ENCODE measurements around the gene CD302.
"Not testable (repeated sequence)": the region's sequence is repeated elsewhere in the genome, so short reads cannot be mapped to it uniquely, and the experiment has no call there.

Gene CD302

GRCh38 chr2:159755014-159755413, 43.0 kb downstream of the CD302 start:
- H3K27me3 ChIP-seq (ENCODE audit: control insufficient read depth in 1 of 2, insufficient read depth in 2 of 2, low read length in 2 of 2), result no peaks in the 10 kb centered on the region
- no peak overlapping the region for H3K9ac ChIP-seq (ENCODE audit: low read length in 2 of 2)
- H3K4me1 ChIP-seq (ENCODE audit: control insufficient read depth, insufficient read depth, low read length), result no peaks in the 10 kb centered on the region
- H3K27ac ChIP-seq (ENCODE audit: low read length), result no peak overlapping the region
- peaks cover 3 to 22% of the 10 kb centered on the region in 2 donors for H3K36me3 ChIP-seq (ENCODE audit: control insufficient read depth in 2 of 2, insufficient read depth in 2 of 2, low read length in 2 of 2)
- no peaks in the 10 kb centered on the region for H3K9me3 ChIP-seq (ENCODE audit: control insufficient read depth in 2 of 2, low read length in 2 of 2)
- H3K4me3 ChIP-seq (ENCODE audit: low read length in 2 of 2), result no peak overlapping the region

- Histone ChIP-seq H3K4me3 (ENCODE audit: low read length in 2 of 2) (no peak overlapping the region), H3K36me3 (ENCODE audit: control insufficient read depth in 2 of 2, insufficient read depth in 2 of 2, low read length in 2 of 2) (peaks cover 2 to 22% of the 10 kb centered on the region in 2 donors), H3K9me3 (ENCODE audit: control insufficient read depth in 2 of 2, low read length in 2 of 2) (no peaks in the 10 kb centered on the region), H3K9ac (ENCODE audit: low read length in 2 of 2) (no peak overlapping the region), H3K27me3 (ENCODE audit: control insufficient read depth in 1 of 2, insufficient read depth in 2 of 2, low read length in 2 of 2) (no peaks in the 10 kb centered on the region), H3K27ac (ENCODE audit: low read length) (no peak overlapping the region), H3K4me1 (ENCODE audit: control insufficient read depth, insufficient read depth, low read length) (no peaks in the 10 kb centered on the region)
Observed at GRCh38 chr2:159753797-159754196, 44.2 kb downstream of the CD302 start.

DNA sequence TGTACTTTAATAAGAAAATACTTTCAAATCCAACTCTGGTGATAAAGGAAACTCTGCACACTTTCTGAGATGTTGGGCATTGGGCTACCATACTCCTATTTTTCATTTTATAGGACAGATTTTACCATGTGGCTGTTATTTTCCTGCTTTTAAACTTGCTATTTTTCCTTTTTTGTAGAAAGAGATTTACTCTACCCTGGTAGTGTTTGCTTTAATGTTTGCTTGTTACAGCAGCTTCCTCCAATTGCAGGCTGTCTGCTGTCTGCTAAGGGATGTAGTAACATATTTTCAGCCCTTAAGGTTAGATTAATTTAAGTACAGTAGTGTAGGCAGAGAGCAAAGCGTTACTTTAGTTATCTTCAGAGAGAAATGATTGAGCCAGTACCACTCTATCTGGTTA, 47.1 kb downstream of the CD302 start:
- H3K36me3 ChIP-seq (ENCODE audit: control insufficient read depth in 2 of 2, insufficient read depth in 2 of 2, low read length in 2 of 2), result peaks cover 9 to 36% of the 10 kb centered on the region in 2 donors
- no peaks in the 10 kb centered on the region for H3K4me1 ChIP-seq (ENCODE audit: control insufficient read depth, insufficient read depth, low read length)
- no peak overlapping the region for H3K27ac ChIP-seq (ENCODE audit: low read length)
- no peaks in the 10 kb centered on the region for H3K27me3 ChIP-seq (ENCODE audit: control insufficient read depth in 1 of 2, insufficient read depth in 2 of 2, low read length in 2 of 2)
- H3K9me3 ChIP-seq (ENCODE audit: control insufficient read depth in 2 of 2, low read length in 2 of 2), result no peaks in the 10 kb centered on the region
- H3K4me3 ChIP-seq (ENCODE audit: low read length in 2 of 2), result no peak overlapping the region
- no peak overlapping the region for H3K9ac ChIP-seq (ENCODE audit: low read length in 2 of 2)

- no peak overlapping the region for H3K27ac ChIP-seq (ENCODE audit: low read length)
- no peaks in the 10 kb centered on the region for H3K9me3 ChIP-seq (ENCODE audit: control insufficient read depth in 2 of 2, low read length in 2 of 2)
- no peaks in the 10 kb centered on the region for H3K27me3 ChIP-seq (ENCODE audit: control insufficient read depth in 1 of 2, insufficient read depth in 2 of 2, low read length in 2 of 2)
- no peak overlapping the region for H3K9ac ChIP-seq (ENCODE audit: low read length in 2 of 2)
- H3K36me3 ChIP-seq (ENCODE audit: control insufficient read depth in 2 of 2, insufficient read depth in 2 of 2, low read length in 2 of 2), result peaks cover 15 to 38% of the 10 kb centered on the region in 2 donors
- no peak overlapping the region for H3K4me3 ChIP-seq (ENCODE audit: low read length in 2 of 2)
- no peaks in the 10 kb centered on the region for H3K4me1 ChIP-seq (ENCODE audit: control insufficient read depth, insufficient read depth, low read length)
Observed at GRCh38 chr2:159748089-159748488, 49.9 kb downstream of the CD302 start.

- H3K4me1 ChIP-seq (ENCODE audit: control insufficient read depth, insufficient read depth, low read length); H3K27me3 ChIP-seq (ENCODE audit: control insufficient read depth in 1 of 2, insufficient read depth in 2 of 2, low read length in 2 of 2); H3K27ac ChIP-seq (ENCODE audit: low read length); H3K9ac ChIP-seq (ENCODE audit: low read length in 2 of 2); H3K4me3 ChIP-seq (ENCODE audit: low read length in 2 of 2); H3K9me3 ChIP-seq (ENCODE audit: control insufficient read depth in 2 of 2, low read length in 2 of 2): not testable (repeated sequence)
- peaks cover 15 to 30% of the 10 kb centered on the region in 2 donors for H3K36me3 ChIP-seq (ENCODE audit: control insufficient read depth in 2 of 2, insufficient read depth in 2 of 2, low read length in 2 of 2)
Observed at GRCh38 chr2:159745237-159745636, 52.8 kb downstream of the CD302 start.

DNA sequence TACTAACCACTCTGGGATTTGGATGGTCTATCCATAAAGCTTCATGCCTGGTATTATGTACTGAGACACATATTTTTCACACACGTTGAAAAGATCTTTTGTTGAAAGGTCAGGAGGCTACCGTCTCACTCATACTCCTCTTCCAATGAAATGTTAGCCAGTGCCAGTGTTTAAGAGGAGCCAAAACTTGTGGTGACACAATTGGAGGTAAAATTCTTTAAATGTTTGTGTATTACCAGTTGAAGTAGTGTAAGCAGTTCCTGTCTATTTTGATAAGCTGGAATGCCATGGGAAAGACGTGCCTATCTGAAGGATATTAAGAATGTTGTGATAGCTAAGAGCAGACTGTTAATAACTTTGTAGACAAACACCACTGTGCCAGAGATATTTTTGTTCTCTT, 53.6 kb downstream of the CD302 start:
- H3K27me3 ChIP-seq (ENCODE audit: control insufficient read depth in 1 of 2, insufficient read depth in 2 of 2, low read length in 2 of 2), result no peaks in the 10 kb centered on the region
- peaks cover 15 to 26% of the 10 kb centered on the region in 2 donors for H3K36me3 ChIP-seq (ENCODE audit: control insufficient read depth in 2 of 2, insufficient read depth in 2 of 2, low read length in 2 of 2)
- H3K27ac ChIP-seq (ENCODE audit: low read length), result no peak overlapping the region
- no peak overlapping the region for H3K4me3 ChIP-seq (ENCODE audit: low read length in 2 of 2)
- H3K9ac ChIP-seq (ENCODE audit: low read length in 2 of 2), result no peak overlapping the region
- H3K4me1 ChIP-seq (ENCODE audit: control insufficient read depth, insufficient read depth, low read length), result no peaks in the 10 kb centered on the region
- no peaks in the 10 kb centered on the region for H3K9me3 ChIP-seq (ENCODE audit: control insufficient read depth in 2 of 2, low read length in 2 of 2)

DNA sequence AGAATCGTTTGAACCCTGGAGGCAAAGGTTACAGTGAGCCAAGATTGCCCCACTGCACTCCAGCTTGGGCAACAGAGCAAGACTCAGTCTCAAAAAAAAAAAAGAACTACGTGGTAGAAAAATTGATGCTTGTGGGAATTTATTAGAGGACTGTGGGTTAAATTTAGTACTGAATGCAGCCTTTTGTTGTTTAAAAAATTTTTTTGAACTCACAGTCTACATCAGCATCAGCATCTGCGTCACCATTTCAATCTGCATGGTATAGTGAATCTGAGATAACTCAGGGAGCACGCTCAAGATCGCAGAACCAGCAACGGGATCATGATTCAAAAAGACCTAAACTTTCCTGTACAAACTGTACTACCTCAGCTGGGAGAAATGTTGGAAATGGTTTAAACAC, 55.2 kb downstream of the CD302 start:
- H3K9ac ChIP-seq (ENCODE audit: low read length in 2 of 2), result no peak overlapping the region
- no peaks in the 10 kb centered on the region for H3K27me3 ChIP-seq (ENCODE audit: control insufficient read depth in 1 of 2, insufficient read depth in 2 of 2, low read length in 2 of 2)
- H3K9me3 ChIP-seq (ENCODE audit: control insufficient read depth in 2 of 2, low read length in 2 of 2), result no peaks in the 10 kb centered on the region
- peaks cover 17 to 24% of the 10 kb centered on the region in 2 donors for H3K36me3 ChIP-seq (ENCODE audit: control insufficient read depth in 2 of 2, insufficient read depth in 2 of 2, low read length in 2 of 2)
- no peak overlapping the region for H3K4me3 ChIP-seq (ENCODE audit: low read length in 2 of 2)
- H3K4me1 ChIP-seq (ENCODE audit: control insufficient read depth, insufficient read depth, low read length), result no peaks in the 10 kb centered on the region
- no peak overlapping the region for H3K27ac ChIP-seq (ENCODE audit: low read length)

DNA sequence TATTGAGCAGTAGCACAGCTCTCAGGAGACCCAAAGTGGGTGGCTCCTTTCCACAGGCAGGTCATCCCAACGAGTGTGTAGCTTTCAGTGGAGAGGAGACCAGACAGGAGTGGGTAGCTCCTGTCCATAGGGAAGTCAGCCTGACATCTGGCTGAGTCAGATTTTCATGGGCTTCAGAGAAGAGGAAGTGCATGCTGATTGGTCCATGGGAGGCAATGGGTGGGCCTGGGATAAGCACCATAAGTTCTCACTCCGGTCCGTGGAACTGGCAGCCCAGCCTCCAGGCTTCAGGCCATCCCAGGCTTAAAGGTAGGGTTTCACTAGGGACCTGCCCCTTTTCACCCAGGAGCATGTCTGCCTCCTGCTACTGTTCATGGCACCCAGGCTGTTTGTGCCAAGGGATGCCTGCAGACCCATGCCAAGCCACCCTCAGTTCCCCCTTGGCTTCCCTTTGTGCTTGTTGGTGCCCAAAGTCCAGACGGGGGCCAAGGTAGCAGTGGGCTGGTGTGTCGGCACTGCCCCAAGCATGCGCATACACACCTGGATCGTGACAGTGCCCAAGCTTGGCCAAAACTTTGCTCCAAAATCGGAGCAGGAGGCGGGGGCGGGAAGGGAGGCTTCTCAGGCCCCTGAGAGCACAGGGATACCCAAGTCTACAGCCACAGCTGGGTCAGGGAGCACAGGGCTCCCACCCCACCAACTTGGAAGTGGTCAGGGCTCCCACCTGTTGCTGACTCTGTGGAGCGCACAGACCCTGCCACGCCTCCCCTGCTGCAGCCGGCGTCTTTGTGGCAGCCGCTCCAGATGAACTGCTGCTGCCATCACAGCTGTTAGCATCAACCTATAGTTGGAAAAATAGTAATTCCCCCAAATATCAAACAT, 59.3 kb downstream of the CD302 start:
- Histone ChIP-seq H3K27ac (ENCODE audit: low read length) (no peak overlapping the region), H3K27me3 (ENCODE audit: control insufficient read depth in 1 of 2, insufficient read depth in 2 of 2, low read length in 2 of 2) (no peaks in the 10 kb centered on the region), H3K9ac (ENCODE audit: low read length in 2 of 2) (no peak overlapping the region), H3K36me3 (ENCODE audit: control insufficient read depth in 2 of 2, insufficient read depth in 2 of 2, low read length in 2 of 2) (peaks cover 14 to 18% of the 10 kb centered on the region in 2 donors), H3K4me1 (ENCODE audit: control insufficient read depth, insufficient read depth, low read length) (no peaks in the 10 kb centered on the region), H3K4me3 (ENCODE audit: low read length in 2 of 2) (no peak overlapping the region), H3K9me3 (ENCODE audit: control insufficient read depth in 2 of 2, low read length in 2 of 2) (no peaks in the 10 kb centered on the region)

DNA sequence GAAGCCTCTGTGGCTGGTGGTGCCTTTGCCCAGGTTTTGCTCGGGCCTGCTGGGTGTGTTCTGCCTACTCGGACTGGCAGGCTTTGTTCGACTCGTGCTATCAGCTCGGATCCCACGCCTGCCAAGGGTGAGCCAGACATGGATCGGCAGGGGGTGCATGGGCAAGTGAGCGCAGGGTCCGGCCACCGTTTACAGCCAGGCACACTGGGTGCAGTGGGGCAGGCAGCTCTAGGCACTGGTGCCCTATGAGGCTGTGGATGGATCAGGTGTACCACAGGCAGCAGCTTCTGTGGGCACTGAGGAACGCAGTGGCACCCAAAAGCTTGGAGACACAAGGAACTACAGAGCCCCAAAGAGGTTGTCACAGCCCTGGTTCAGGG, 60.1 kb downstream of the CD302 start:
- H3K9ac ChIP-seq (ENCODE audit: low read length in 2 of 2), result no peak overlapping the region
- no peak overlapping the region for H3K27ac ChIP-seq (ENCODE audit: low read length)
- H3K36me3 ChIP-seq (ENCODE audit: control insufficient read depth in 2 of 2, insufficient read depth in 2 of 2, low read length in 2 of 2), result peaks cover 11 to 16% of the 10 kb centered on the region in 2 donors
- H3K4me1 ChIP-seq (ENCODE audit: control insufficient read depth, insufficient read depth, low read length), result no peaks in the 10 kb centered on the region
- no peaks in the 10 kb centered on the region for H3K27me3 ChIP-seq (ENCODE audit: control insufficient read depth in 1 of 2, insufficient read depth in 2 of 2, low read length in 2 of 2)
- H3K9me3 ChIP-seq (ENCODE audit: control insufficient read depth in 2 of 2, low read length in 2 of 2), result no peaks in the 10 kb centered on the region
- no peak overlapping the region for H3K4me3 ChIP-seq (ENCODE audit: low read length in 2 of 2)

DNA sequence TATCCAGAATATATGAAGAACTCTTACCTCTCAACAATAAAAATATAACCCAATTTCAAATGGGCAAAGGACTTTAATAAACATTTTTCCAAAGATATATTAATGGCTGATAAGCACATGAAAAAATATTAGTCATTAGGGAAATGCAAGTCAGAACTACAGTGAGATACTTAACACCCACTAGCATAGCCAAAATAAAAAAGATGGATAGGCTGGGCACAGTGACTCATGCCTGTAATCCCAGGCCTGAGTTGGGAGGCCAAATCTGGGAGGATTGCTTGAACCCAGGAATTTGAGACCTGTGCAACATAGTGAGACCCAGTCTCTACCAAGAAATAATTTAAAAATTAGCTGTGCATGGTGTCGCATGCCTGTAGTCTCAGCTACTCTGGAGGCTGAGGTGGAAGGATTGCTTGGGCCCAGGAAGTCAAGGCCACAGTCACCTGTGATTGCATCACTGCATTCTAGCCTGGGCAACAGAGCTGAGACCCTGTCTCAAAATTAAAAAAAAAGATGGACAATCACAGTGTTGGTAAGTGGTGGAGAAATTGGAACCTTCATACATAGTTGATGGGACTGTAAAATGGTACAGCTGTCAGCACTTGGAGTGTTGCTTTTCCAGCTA, 60.6 kb downstream of the CD302 start:
- H3K27ac ChIP-seq (ENCODE audit: low read length), result no peak overlapping the region
- H3K27me3 ChIP-seq (ENCODE audit: control insufficient read depth in 1 of 2, insufficient read depth in 2 of 2, low read length in 2 of 2), result no peaks in the 10 kb centered on the region
- no peak overlapping the region for H3K9ac ChIP-seq (ENCODE audit: low read length in 2 of 2)
- H3K9me3 ChIP-seq (ENCODE audit: control insufficient read depth in 2 of 2, low read length in 2 of 2), result no peaks in the 10 kb centered on the region
- H3K36me3 ChIP-seq (ENCODE audit: control insufficient read depth in 2 of 2, insufficient read depth in 2 of 2, low read length in 2 of 2), result peaks cover 10 to 16% of the 10 kb centered on the region in 2 donors
- H3K4me3 ChIP-seq (ENCODE audit: low read length in 2 of 2), result no peak overlapping the region
- no peaks in the 10 kb centered on the region for H3K4me1 ChIP-seq (ENCODE audit: control insufficient read depth, insufficient read depth, low read length)

DNA sequence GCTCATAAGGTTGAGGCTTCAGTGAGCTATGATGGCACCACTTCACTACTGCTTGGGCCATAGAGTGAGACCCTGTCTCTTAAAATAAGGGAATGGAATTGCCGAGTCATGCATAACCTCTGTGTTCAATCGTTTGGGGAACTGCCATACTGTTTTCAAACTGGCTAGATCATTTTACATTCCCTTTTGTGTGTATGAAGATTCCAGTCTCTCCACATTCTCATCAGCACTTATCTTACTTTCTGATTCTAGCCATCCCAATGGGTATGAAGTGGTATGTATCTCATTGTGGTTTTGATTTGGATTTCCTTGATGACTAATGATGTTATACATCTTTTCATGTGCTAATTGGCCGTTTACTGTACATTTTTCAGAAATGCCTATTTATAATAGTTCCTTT, 62.0 kb downstream of the CD302 start:
- Histone ChIP-seq H3K9ac (ENCODE audit: low read length in 2 of 2) (no peak overlapping the region), H3K4me3 (ENCODE audit: low read length in 2 of 2) (no peak overlapping the region), H3K27ac (ENCODE audit: low read length) (no peak overlapping the region), H3K4me1 (ENCODE audit: control insufficient read depth, insufficient read depth, low read length) (no peaks in the 10 kb centered on the region), H3K36me3 (ENCODE audit: control insufficient read depth in 2 of 2, insufficient read depth in 2 of 2, low read length in 2 of 2) (peaks cover 12 to 16% of the 10 kb centered on the region in 2 donors), H3K9me3 (ENCODE audit: control insufficient read depth in 2 of 2, low read length in 2 of 2) (no peaks in the 10 kb centered on the region), H3K27me3 (ENCODE audit: control insufficient read depth in 1 of 2, insufficient read depth in 2 of 2, low read length in 2 of 2) (no peaks in the 10 kb centered on the region)

Data from stomach smooth muscle (tissue), 2 donors.